Stimulated activated CD4-positive, alpha-beta T cell treated with anti-CD3 and anti-CD28 coated beads, Interleukin-2, amount 100 ng/mL, for 48 hours (primary cell): Measurements from ENCODE around the gene C16orf74.

ENCODE experiments used
- DNase-seq, 2 donors: peaks; one replicate each; pipeline ENCODE4 v3.0.0-alpha.2; 2020

Gene C16orf74

DNA sequence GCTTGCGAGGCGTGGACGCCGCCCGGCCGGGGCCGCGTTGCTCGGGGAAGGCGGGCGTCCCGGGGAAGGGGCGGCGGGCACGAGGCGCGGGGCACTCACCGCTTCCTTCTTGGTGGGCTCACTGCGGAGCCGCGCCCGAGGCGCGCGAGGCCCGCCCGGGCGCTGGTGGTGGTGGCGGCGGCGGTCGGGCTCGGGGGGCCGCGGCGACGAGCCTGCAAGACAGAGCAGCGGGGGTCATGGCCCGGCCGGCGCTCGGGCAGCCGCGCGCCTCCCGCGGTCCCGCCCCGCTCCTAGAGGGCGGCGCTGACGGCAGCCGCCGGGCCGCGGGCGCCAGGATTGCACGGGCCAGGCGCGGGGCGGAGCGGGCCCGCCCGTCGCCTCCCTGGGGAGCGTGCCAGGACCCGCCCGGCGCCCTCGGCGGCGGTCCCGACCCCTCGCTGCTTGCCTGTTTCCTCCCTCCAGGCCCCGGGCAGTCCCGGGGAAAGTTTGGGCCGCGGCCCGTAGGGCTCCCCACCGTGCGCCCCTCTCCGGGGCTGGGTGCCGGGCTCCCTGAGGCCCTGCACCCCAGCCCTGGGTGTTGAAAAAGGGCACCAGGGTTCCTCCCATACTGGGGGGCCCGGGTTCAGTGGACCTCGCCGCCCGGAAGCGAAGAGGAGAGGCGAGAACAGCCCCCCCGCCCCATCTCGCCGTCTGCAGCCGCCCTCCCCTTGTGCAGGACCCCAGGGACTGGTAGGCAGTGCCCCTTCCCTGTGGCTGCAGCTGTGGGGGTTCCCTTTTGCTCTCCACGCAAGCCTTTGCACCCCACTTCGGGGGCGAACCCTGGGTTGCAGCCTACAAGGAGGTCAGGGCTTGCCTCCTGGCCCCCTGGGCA lies at the start of gene C16orf74:
Gene C16orf74, minus strand, starts transcription at position 270 of the 871 bp plus-strand sequence. CDS start 15,879 bp downstream, outside the sequence.
- DNase-seq, result no peak

GRCh38 chr16:85800321-85800669 lies 49.4 kb upstream of the C16orf74 start:
- DNase-seq, result no peak

DNA sequence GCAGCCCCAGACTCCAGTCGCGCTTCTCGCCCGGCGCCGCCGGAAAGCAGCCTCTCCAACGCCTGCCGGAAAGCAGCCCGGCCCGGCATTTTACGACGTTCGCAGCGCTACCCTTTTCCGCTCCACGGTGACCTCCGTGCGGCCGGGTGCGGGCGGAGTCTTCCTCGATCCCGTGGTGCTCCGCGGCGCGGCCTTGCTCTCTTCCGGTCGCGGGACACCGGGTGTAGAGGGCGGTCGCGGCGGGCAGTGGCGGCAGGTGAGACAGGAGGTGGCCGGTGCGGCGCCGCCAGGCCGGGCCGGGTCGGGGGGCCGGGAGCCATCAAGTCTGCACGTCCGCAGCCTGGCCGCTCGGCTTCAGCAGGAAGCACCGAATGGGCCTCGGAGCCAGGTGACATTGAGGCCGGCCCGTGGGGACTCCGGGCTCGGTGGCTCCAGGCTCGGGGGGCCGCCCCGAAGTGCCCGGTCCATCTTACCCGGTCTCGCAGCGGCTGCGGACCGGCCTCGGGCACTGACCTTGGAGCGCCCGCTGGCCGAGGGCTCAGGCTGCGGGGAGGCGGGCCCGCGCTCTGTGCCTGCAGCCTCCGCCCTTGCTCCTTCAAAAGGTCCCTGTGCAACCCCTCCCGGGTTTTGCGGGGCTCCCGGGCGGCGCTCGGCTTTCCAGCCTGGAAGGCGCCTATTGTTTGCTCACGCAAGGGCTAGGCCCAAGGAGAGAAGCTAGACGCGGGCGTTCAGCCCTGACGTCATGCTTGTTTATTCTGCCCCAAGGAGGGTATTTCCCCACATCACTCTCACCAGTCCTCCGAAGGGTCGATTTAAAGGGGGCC lies 48.8 kb upstream of the C16orf74 start, which contains the start of the genes COX4I1 and EMC8:
Gene COX4I1, plus strand, starts transcription at position 199 of the 824 bp plus-strand sequence. CDS start 1,511 bp downstream, outside the sequence.
Gene EMC8, minus strand, starts transcription at position 48 of the 824 bp plus-strand sequence. CDS start 249 bp downstream, outside the sequence.
- DNase-seq, result peak; percentile 92 to 93

GRCh38 chr16:85798901-85799496 lies 48.1 kb upstream of the C16orf74 start:
- peak in 1 of 2 donors; percentile 13 for DNase-seq

DNA sequence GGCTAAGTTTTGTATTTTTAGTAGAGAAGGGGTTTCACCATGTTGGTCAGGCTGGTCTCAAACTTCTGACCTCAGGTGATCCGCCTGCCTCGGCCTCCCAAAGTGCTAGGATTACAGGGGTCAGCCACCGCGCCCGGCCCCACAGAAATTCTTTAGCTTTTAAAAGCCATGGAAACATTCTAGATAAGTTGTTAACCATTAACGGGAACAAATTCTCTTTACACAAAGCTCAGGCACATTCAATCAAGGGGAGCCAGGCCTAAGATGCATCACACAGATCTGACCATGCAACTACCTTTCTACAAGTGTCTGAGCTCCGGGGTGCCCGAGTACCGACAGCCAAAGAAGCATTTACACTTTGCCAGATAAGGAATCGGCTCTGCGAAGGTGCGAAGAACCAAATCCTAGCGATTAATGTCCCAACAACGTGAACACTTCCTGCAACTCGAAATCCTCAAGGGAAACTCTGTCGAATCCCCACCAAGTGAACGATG lies 47.4 kb upstream of the C16orf74 start:
- DNase-seq, result no peak

- no peak for DNase-seq
Measured at GRCh38 chr16:85796599-85796998, 45.7 kb upstream of the C16orf74 start.

- no peak for DNase-seq
Measured at GRCh38 chr16:85796152-85796551, 45.3 kb upstream of the C16orf74 start.

GRCh38 chr16:85794696-85795095 lies 43.8 kb upstream of the C16orf74 start:
- DNase-seq, result no peak

DNA sequence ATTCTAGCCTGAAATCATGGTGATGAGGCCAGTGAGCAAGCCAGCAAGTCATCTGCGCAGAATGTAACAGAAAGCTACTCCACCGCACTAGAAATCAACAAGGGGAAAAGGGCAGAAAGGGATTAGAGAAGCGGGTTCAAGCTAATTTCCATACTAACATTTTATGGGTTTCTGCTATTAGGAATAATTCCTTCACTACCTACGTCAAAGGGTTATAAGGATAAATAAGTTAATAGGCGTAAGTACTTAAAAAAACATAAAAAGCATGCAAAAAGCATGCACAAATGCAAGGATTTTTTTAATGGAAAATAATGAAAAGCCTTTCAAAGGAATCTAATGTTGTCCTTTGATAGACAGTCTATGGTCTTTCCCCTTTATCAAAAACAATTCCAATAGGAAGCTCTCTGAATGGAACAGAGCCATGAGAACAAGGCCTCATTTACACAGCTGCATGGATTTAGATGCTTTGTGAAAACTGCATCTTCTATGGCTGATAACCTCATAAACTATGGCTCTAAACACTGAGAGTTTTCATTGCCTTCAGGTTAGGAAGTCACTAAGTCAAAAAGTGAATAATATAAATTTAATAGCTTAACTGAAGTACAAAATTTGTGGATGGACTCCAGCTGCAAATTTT lies 42.9 kb upstream of the C16orf74 start:
- no peak for DNase-seq

GRCh38 chr16:85789773-85790172 lies 38.9 kb upstream of the C16orf74 start:
- DNase-seq, result no peak

- DNase-seq, result no peak
Measured at GRCh38 chr16:85788819-85789218, 37.9 kb upstream of the C16orf74 start.

DNA sequence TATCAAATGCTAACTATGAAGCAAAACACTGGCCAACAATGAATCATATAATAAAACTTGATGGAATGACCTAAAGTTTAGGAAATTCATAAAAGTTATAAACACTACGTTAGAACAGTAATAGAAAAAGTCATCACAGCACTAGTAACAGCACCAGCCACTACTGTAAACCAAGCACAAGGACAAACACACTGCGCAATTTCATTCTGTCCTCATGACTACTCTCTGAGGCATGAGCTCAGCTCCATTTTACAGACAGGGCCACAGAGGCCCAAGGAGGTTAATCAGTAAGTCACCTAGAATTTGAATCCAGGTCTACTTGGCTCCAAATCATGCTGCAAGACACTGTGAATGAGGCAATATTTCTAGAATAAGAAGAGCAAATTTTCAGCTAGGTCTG lies 35.0 kb upstream of the C16orf74 start:
- no peak for DNase-seq

DNA sequence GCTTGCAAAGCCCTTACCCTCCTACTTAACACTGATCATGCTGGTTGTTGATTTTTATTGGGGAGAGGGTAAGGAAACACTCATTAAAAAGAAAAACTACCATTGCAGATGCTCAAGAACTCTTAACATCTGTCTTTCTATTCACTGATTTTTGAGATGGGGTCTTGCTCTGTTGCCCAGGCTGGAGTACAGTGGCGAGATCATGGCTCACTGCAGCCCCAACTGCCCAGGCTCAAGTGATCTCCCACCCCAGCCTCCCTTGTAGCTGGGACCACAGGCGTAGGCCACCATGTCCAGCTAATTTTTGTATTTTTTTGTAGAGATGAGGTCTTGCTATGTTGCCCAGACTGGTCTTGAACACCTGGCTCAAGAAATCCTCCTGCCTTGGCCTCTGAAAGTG lies 33.9 kb upstream of the C16orf74 start:
- no peak for DNase-seq

- DNase-seq, result no peak
Measured at GRCh38 chr16:85783441-85783840, 32.5 kb upstream of the C16orf74 start.

GRCh38 chr16:85782451-85782850 lies 31.6 kb upstream of the C16orf74 start:
- DNase-seq, result no peak

- DNase-seq, result no peak
Measured at GRCh38 chr16:85781695-85782370, 30.9 kb upstream of the C16orf74 start.

DNA sequence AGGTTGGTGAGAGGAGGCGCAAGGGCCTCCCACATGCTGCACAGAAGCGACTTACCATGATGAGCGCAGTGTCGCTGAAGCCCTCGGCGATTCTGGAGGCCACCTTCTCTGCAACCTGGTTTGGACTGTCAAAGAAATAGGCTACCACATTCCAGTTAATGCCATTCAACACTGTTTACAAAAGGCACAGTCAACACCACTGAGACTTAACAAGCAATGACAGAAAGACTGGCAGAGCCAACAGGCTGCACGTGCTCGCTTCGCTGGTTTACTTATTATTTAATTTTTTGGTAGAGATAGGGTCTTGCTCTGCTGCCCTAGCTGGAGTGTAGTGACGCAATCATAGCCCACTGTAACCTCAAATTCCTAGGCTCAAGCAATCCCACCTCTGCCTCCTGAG lies 30.3 kb upstream of the C16orf74 start:
- DNase-seq, result no peak

- DNase-seq, result no peak
Measured at GRCh38 chr16:85780281-85780680, 29.4 kb upstream of the C16orf74 start.

- DNase-seq, result no peak
Measured at GRCh38 chr16:85778873-85779272, 28.0 kb upstream of the C16orf74 start.

DNA sequence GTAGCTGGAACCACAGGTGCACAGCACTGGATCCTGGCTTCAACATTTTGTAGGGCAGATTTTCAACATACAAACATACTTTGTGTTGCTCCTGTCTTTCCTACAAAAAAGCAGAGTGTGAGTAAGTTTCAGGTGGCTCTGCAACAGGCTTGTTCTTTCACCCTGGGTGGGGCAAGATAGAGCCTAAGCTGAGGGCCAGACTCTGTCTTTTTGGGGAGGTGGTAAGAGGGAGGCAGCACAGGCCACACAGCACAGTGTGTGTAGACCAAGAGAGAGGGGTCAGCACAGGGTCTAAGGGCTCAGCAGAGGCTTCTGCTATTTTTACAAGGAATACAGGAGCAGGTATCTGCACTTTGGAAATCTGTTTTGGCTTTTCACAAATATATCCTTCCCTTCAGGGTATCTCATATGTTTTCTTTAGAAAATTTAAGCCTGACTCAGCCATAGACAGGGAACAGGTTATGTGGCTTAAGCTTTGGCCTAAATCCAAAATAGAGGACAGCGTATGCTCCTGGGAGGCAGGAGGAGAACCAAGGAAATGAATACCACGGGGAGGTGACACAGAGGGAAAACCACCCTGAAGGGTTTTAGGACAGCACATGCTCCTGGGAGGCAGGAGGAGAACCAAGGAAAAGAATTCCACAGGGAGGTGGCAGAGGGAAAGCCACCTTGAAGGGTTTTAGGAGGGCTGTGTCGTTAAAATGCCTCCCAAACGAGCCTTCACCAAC lies 26.9 kb upstream of the C16orf74 start:
- no peak for DNase-seq

DNA sequence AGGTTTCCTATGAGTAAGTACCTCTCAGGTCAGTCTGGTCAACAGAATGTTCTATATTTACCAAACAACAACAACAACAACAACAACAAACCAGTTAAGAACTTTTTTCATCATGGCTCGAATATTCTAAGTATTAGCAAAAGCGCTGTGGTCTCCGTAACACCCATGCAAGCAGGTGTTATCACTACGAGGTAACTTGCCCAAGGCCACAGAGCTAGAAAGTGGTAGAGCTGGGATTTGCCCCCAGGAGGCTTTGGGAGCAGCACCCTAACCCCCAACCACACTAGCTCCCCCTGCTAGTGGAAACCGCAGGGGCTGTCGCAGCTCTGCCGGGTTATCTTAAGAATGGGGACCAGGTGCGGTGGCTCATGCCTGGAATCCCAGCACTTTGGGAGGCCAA lies 23.9 kb upstream of the C16orf74 start:
- no peak for DNase-seq
